ENCODE results near the gene DSCAM.
A peak's percentile ranks its signal among the peaks of the same experiment; 100 is the strongest.

Gene DSCAM

GRCh38 chr21:40162075-40162474 lies 684.9 kb downstream of the DSCAM start:
- no peak for DNase-seq

GRCh38 chr21:40160911-40161310 lies 686.0 kb downstream of the DSCAM start:
- DNase-seq = no peak

- no peak for DNase-seq
These were observed 688.6 kb downstream of the DSCAM start for GRCh38 chr21:40158366-40158765.

- DNase-seq = no peak
These were observed 691.4 kb downstream of the DSCAM start for GRCh38 chr21:40155563-40155962.

GRCh38 chr21:40153351-40153750 lies 693.6 kb downstream of the DSCAM start:
- no peak for DNase-seq

GRCh38 chr21:40152476-40152875 lies 694.5 kb downstream of the DSCAM start:
- DNase-seq = no peak

GRCh38 chr21:40151611-40152010 lies 695.3 kb downstream of the DSCAM start:
- no peak for DNase-seq

- DNase-seq = peak in 1 of 2 experiments; percentile 50
These were observed 700.6 kb downstream of the DSCAM start for GRCh38 chr21:40146216-40146837.

GRCh38 chr21:40143822-40144525 lies 703.0 kb downstream of the DSCAM start:
- DNase-seq = peak; percentile 46 to 58

GRCh38 chr21:40141621-40142020 lies 705.3 kb downstream of the DSCAM start:
- DNase-seq = no peak

GRCh38 chr21:40140675-40141074 lies 706.3 kb downstream of the DSCAM start:
- no peak for DNase-seq

GRCh38 chr21:40139636-40140035 lies 707.3 kb downstream of the DSCAM start:
- no peak for DNase-seq

GRCh38 chr21:40136571-40136970 lies 710.4 kb downstream of the DSCAM start:
- DNase-seq = no peak

- no peak for DNase-seq
These were observed 712.0 kb downstream of the DSCAM start for GRCh38 chr21:40134731-40135492.

GRCh38 chr21:40130476-40130875 lies 716.5 kb downstream of the DSCAM start:
- no peak for DNase-seq

- no peak for DNase-seq
These were observed 717.1 kb downstream of the DSCAM start for GRCh38 chr21:40129809-40130208.

GRCh38 chr21:40128891-40129290 lies 718.1 kb downstream of the DSCAM start:
- DNase-seq = no peak

- peak; percentile 38 to 48 for DNase-seq
These were observed 725.9 kb downstream of the DSCAM start for GRCh38 chr21:40120940-40121575.

- DNase-seq = peak in 1 of 2 experiments; percentile 6
These were observed 728.4 kb downstream of the DSCAM start for GRCh38 chr21:40118527-40118926.

GRCh38 chr21:40117236-40117635 lies 729.7 kb downstream of the DSCAM start:
- DNase-seq = no peak

- DNase-seq = no peak
These were observed 731.2 kb downstream of the DSCAM start for GRCh38 chr21:40115775-40116174.

- no peak for DNase-seq
These were observed 744.3 kb downstream of the DSCAM start for GRCh38 chr21:40102682-40103081.

GRCh38 chr21:40099809-40100208 lies 747.1 kb downstream of the DSCAM start:
- no peak for DNase-seq
